HG02763 (cell line): ENCODE measurements around the gene MID1.

Experiments
- ATAC-seq: cut with Tn5 transposase; IDR thresholded peaks from one replicate; pipeline ENCODE4 v1.9.1; 2021; ENCODE audit warnings: mild to moderate bottlenecking, moderate library complexity; ENCODE audit not compliant: unreplicated experiment

The MID1 gene

GRCh38 chrX:10620121-10620699 lies at the start of gene MID1:
Gene MID1 (minus strand): TSS chrX:10620585. CDS start chrX:10567547, 53,038 bp downstream.
- no peak for ATAC-seq

GRCh38 chrX:10667143-10667542 lies 46.8 kb upstream of the MID1 start:
- ATAC-seq = no peak

- ATAC-seq = no peak
Observed at GRCh38 chrX:10666102-10666501, 45.7 kb upstream of the MID1 start.

- ATAC-seq = no peak
Observed at GRCh38 chrX:10665681-10666080, 45.3 kb upstream of the MID1 start.

- no peak for ATAC-seq
Observed at GRCh38 chrX:10660171-10660570, 39.8 kb upstream of the MID1 start.

- ATAC-seq = no peak
Observed at GRCh38 chrX:10656214-10656613, 35.8 kb upstream of the MID1 start.

GRCh38 chrX:10654960-10655359 lies 34.6 kb upstream of the MID1 start:
- no peak for ATAC-seq

- ATAC-seq = no peak
Observed at GRCh38 chrX:10653302-10653701, 32.9 kb upstream of the MID1 start.

- no peak for ATAC-seq
Observed at GRCh38 chrX:10649265-10649664, 28.9 kb upstream of the MID1 start.

GRCh38 chrX:10648614-10649013 lies 28.2 kb upstream of the MID1 start:
- no peak for ATAC-seq

- ATAC-seq = no peak
Observed at GRCh38 chrX:10636851-10637250, 16.5 kb upstream of the MID1 start.

- ATAC-seq = no peak
Observed at GRCh38 chrX:10636337-10636736, 16.0 kb upstream of the MID1 start.

- no peak for ATAC-seq
Observed at GRCh38 chrX:10634392-10635161, 14.2 kb upstream of the MID1 start.

- no peak for ATAC-seq
Observed at GRCh38 chrX:10633722-10634121, 13.3 kb upstream of the MID1 start.

- ATAC-seq = no peak
Observed at GRCh38 chrX:10631416-10632145, 11.2 kb upstream of the MID1 start.

GRCh38 chrX:10630320-10630719 lies 9.9 kb upstream of the MID1 start:
- no peak for ATAC-seq

- ATAC-seq = no peak
Observed at GRCh38 chrX:10629905-10630304, 9.5 kb upstream of the MID1 start.

- ATAC-seq = no peak
Observed at GRCh38 chrX:10628906-10629305, 8.5 kb upstream of the MID1 start.

GRCh38 chrX:10622197-10622596 lies 1.8 kb upstream of the MID1 start:
- no peak for ATAC-seq

GRCh38 chrX:10619425-10620046 lies 849 bp downstream of the MID1 start:
- ATAC-seq = no peak

- no peak for ATAC-seq
Observed at GRCh38 chrX:10618961-10619360, 1.4 kb downstream of the MID1 start.

GRCh38 chrX:10617999-10618351 lies 2.4 kb downstream of the MID1 start:
- no peak for ATAC-seq
